PC-9 (cell line): Measurements from ENCODE around the gene MZT2B.

Source experiments
- CTCF ChIP-seq: fragments of 200-600 bp; sonication (generic); conservative IDR thresholded peaks from 2 replicates; pipeline ENCODE4 v1.6.1; 2017; ENCODE audit warnings: mixed run types, antibody characterized with exemption, mild to moderate bottlenecking, moderate library complexity
- EZH2 ChIP-seq: fragments of 200-600 bp; sonication (generic); IDR thresholded peaks from 2 replicates; pipeline ENCODE4 v1.8.0; 2017; ENCODE audit warnings: antibody characterized with exemption, low read depth

DNA sequence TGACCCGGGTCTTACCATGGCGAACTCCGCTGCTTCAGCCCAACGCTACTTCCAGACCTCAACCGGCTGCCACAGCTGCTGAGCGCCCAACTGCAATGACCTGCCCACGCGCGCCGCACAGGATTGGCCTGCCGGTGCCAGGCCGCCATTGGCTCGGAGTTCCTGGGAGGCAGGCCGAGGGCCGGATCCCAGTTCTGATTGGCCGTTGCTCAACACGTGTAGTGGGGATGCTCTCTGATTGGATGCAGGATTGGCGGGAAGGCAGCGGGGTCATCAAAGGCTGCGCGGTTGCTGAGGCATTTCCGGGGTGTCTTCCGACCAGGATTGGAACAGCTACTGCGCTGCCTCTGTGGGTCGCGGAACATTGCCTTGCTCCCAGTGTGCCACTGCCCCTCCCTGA, 16.3 kb downstream of the MZT2B start, which contains the start of gene TUBA3E:
- TF ChIP-seq EZH2 (no peak), CTCF (no peak)
